Activated naive CD4-positive, alpha-beta T cell treated with anti-CD3 and anti-CD28 coated beads, Interleukin-2, amount 50 U/mL, for 24 hours (primary cell): ENCODE results near the gene ANGEL2.

Experiments used
- H3K27ac Mint-ChIP-seq: one replicate; pipeline ENCODE4 v1.8.0; 2021; ENCODE audit warnings: mild to moderate bottlenecking, mixed read lengths
- H3K27me3 Mint-ChIP-seq: one replicate; pipeline ENCODE4 v1.8.0; 2021; ENCODE audit warnings: mixed read lengths
- H3K36me3 Mint-ChIP-seq: one replicate; pipeline ENCODE4 v1.8.0; 2021; ENCODE audit warnings: mixed read lengths
- H3K4me1 Mint-ChIP-seq: one replicate; pipeline ENCODE4 v1.8.0; 2021; ENCODE audit warnings: mixed read lengths
- H3K4me3 Mint-ChIP-seq: one replicate; pipeline ENCODE4 v1.8.0; 2021; ENCODE audit warnings: mild to moderate bottlenecking, mixed read lengths
- H3K9me3 Mint-ChIP-seq: one replicate; pipeline ENCODE4 v1.8.0; 2021; ENCODE audit warnings: mixed read lengths

The ANGEL2 gene

GRCh38 chr1:212952641-212952976, 63.1 kb downstream of the ANGEL2 start:
- Mint-ChIP-seq H3K9me3 (no peaks in the 10 kb centered on the region), H3K4me1 (peaks cover 11% of the 10 kb centered on the region), H3K36me3 (no peaks in the 10 kb centered on the region), H3K27me3 (peaks cover 35% of the 10 kb centered on the region), H3K27ac (no peak overlapping the region), H3K4me3 (no peak overlapping the region)

DNA sequence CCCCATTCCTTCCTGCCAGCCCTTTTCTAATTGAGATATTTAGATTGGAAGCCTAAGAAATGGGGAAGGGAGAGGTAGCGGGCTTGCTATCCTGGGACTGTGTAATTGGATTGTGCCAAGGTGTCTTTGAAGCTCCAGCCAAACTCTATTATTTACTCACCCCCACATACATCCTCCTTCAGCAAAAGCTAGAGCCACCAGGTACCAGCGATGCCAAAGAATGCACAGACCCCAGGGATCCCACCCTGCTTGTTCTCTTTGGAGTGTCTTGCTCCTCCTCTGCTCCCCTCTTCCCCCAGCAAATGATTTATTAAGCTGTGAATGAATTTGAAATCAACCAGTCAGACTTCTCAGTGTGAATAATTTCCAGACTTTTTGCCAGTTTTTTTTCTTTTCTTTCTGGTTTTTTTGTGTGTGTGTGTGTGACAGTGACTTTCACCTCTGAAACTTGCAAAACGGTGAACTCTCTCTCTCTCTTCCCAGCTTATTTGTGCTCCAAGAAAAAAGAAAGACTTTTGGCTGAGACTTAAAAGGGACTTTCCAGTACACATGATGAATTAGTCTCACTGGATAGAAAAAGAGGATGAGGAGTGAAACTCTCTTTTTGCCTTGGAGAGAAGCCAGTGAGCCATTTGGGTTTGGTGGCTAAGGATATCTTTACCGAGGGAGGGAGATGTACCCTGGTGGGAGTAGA, 63.6 kb downstream of the ANGEL2 start:
- Mint-ChIP-seq H3K27ac (no peak overlapping the region), H3K27me3 (peaks cover 35% of the 10 kb centered on the region), H3K9me3 (no peaks in the 10 kb centered on the region)

DNA sequence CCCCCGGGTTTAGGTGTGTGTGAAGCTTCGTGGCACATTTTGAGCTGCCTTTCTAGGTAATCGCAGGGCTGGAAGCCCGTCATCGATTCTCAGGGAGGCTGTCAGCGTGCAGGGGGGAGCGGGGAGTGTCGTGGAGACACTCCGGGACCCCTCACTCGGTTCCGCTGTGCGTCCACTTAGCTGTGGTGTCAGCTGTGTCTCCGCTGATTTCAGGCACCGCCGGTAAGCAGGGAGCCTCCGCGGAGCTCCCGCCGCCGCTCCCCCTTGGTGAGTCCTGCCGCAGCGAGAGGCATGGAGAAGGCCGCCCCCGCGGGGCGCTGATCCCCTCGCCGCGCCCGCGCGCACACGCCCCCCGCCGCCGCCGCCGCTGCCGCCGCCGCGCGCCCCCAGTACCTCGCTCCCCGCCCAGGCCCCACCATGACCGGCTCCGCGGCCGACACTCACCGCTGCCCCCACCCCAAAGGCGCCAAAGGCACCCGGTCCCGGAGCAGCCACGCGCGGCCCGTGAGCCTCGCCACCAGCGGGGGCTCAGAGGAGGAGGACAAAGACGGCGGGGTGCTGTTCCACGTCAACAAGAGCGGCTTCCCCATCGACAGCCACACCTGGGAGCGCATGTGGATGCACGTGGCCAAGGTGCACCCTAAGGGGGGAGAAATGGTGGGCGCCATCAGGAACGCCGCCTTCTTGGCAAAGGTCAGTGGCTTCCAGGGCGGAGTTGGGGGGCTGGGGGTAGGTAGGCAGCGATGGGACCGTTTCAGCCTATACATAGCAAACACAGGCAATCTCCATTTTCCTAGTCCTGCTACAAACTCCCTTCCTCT, 64.3 kb downstream of the ANGEL2 start:
- Mint-ChIP-seq H3K36me3 (no peaks in the 10 kb centered on the region), H3K9me3 (no peaks in the 10 kb centered on the region), H3K4me1 (peaks cover 11% of the 10 kb centered on the region), H3K27me3 (peaks cover 33% of the 10 kb centered on the region), H3K4me3 (peak overlapping the region; percentile 78), H3K27ac (no peak overlapping the region)

More for the DNA sequence above, 63.6 kb downstream of the ANGEL2 start:
- no peaks in the 10 kb centered on the region for H3K36me3 Mint-ChIP-seq
- H3K4me1 Mint-ChIP-seq: peaks cover 11% of the 10 kb centered on the region
- peak overlapping the region; percentile 67 for H3K4me3 Mint-ChIP-seq

DNA sequence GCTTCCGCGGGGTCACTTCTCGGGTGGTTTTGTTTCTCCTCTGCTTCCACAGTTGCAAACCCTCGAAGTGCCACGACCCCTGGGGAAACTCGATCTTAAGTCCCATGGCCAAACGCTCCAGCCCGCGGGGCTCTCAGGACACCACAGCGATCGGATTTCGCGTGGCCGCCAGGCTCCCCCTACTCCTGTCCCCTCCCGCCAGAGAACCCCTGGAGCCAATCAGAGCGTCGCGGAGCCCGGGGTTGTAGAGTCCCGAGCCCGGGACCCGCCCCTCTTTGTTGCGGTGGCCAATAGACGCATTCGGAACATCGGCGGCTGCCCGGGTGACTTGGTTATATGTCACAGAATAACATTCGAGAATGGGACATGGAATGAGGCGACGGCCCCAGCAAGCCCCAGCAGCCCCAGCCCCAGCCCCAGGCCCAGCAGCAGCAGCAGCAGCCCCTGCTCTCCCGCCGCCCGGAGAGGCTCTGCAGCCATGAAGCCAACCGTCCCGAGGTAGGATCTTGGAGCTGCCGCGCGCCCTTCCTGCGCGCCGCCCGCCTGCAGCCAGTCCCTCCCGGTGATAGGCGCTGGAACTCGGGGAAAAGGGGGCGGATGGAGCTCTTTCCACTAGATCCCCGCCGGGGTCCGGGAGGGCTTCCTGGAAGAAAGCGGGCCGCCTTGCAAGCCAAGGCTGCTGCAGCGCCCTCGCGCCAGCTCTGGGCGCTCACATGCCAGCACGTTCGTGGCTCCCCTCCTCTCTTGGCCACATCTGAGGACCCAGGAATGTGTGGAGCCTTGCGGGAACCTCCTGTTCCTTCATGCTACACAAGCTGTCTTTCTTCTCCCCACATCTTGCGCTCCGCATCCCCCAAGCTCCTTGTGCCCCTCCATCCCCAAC, 65.2 kb downstream of the ANGEL2 start, which contains the start of gene VASH2:
Gene VASH2 (plus strand): TSS at position 299 of the 883 bp plus-strand sequence. CDS start 1,002 bp downstream, outside the sequence.
- Mint-ChIP-seq H3K36me3 (no peaks in the 10 kb centered on the region), H3K9me3 (no peaks in the 10 kb centered on the region), H3K27me3 (peaks cover 31% of the 10 kb centered on the region), H3K27ac (no peak within 1 kb of the TSS), H3K4me1 (peaks cover 11% of the 10 kb centered on the region), H3K4me3 (peak within 1 kb of the TSS; percentile 78)

DNA sequence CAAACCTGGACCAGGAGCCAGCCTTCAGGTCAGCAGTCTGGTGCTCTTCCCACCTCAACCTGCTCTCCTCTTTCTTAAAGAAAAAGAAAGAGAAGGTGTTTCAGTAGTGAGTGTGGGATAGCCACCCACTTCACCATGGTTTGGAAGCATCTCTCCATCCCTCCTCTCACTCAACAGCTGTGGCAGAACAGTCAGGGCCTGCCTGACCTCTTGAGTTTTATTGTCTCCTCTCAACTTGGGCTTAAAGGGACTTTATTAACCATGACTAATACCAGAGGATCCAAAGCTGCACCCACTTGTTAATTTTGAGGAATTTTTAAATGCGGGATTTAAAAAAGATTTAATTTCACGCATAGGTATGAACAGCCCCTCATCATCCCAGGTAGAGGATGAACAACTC, 65.9 kb downstream of the ANGEL2 start:
- H3K4me3 Mint-ChIP-seq: peak overlapping the region; percentile 78
- H3K27me3 Mint-ChIP-seq: peaks cover 31% of the 10 kb centered on the region
- H3K36me3 Mint-ChIP-seq: no peaks in the 10 kb centered on the region
- no peaks in the 10 kb centered on the region for H3K9me3 Mint-ChIP-seq
- peaks cover 11% of the 10 kb centered on the region for H3K4me1 Mint-ChIP-seq
- no peak overlapping the region for H3K27ac Mint-ChIP-seq

GRCh38 chr1:212946872-212947271, 68.8 kb downstream of the ANGEL2 start:
- Mint-ChIP-seq H3K36me3 (no peaks in the 10 kb centered on the region), H3K27me3 (peaks cover 13% of the 10 kb centered on the region), H3K27ac (no peak overlapping the region), H3K4me1 (peaks cover 7% of the 10 kb centered on the region), H3K4me3 (no peak overlapping the region), H3K9me3 (no peaks in the 10 kb centered on the region)

DNA sequence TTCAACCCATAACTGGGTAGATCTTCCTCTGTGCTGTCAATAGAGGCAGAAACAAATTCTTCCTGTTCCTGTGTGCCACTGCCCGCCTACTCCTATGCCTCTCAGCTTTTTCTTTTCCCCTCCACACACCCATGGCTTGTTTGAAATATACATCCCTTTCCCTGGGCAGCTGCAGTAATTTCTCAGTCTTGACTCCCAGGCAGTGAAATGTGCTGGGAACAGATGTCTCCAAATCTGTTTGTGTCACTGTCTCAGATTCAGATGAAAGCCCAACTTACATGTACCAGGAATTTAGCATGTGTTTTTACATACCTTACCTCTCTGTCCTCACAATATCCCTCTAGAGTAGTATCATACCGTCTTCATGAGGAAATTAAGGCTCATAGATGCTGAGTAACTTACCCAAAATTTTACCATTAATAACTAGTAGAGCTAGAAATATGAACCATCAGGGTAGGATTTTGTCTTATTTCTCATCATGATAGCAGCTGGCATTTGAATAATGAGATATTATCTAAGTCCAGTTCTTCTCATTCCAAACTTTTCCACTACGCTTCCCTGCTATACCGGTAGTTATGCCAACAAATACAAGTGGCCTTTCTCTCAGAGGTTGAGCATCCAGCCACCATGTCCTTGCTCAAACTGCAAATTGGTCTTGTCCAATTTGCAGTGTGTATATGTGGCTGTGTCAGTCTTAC, 70.1 kb downstream of the ANGEL2 start:
- peaks cover 3% of the 10 kb centered on the region for H3K36me3 Mint-ChIP-seq
- no peak overlapping the region for H3K27ac Mint-ChIP-seq
- H3K4me1 Mint-ChIP-seq: peaks cover 4% of the 10 kb centered on the region
- peaks cover 13% of the 10 kb centered on the region for H3K27me3 Mint-ChIP-seq
- H3K9me3 Mint-ChIP-seq: peaks cover 7% of the 10 kb centered on the region
- H3K4me3 Mint-ChIP-seq: no peak overlapping the region

DNA sequence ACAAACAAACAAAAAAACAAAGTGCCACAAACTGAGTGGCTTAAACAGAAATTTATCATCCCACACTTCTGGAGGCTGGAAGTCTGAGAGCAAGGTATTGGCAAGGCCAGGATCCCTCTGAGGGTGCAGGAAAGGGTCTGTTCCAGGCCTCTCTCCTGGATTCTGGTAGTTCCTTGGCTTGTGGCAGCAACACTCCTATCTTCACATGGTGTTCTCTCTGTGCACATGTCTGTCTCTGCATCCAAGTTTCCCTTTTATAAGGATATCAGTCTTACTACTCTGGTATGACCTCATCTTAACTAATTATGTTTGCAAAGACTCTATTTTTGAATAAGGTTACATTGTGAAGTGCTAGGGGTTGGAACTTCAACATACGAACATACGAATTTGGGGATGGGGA, 70.6 kb downstream of the ANGEL2 start:
- H3K27me3 Mint-ChIP-seq: peaks cover 12% of the 10 kb centered on the region
- H3K4me1 Mint-ChIP-seq: peaks cover under 1% of the 10 kb centered on the region
- no peak overlapping the region for H3K4me3 Mint-ChIP-seq
- H3K9me3 Mint-ChIP-seq: peaks cover 9% of the 10 kb centered on the region
- H3K27ac Mint-ChIP-seq: no peak overlapping the region
- peaks cover 6% of the 10 kb centered on the region for H3K36me3 Mint-ChIP-seq

GRCh38 chr1:212944229-212944901, 71.3 kb downstream of the ANGEL2 start:
- Mint-ChIP-seq H3K9me3 (peaks cover 13% of the 10 kb centered on the region), H3K4me3 (no peak overlapping the region), H3K36me3 (peaks cover 8% of the 10 kb centered on the region), H3K4me1 (no peaks in the 10 kb centered on the region), H3K27me3 (peaks cover 8% of the 10 kb centered on the region), H3K27ac (no peak overlapping the region)

- Mint-ChIP-seq H3K27ac (no peak overlapping the region), H3K36me3 (peaks cover 8% of the 10 kb centered on the region), H3K27me3 (peaks cover 4% of the 10 kb centered on the region), H3K4me3 (no peak overlapping the region), H3K4me1 (no peaks in the 10 kb centered on the region), H3K9me3 (peaks cover 13% of the 10 kb centered on the region)
Observed at GRCh38 chr1:212943393-212943710, 72.3 kb downstream of the ANGEL2 start.

- Mint-ChIP-seq H3K4me1 (no peaks in the 10 kb centered on the region), H3K36me3 (peaks cover 8% of the 10 kb centered on the region), H3K27ac (no peak overlapping the region), H3K4me3 (no peak overlapping the region), H3K9me3 (peaks cover 13% of the 10 kb centered on the region), H3K27me3 (peaks cover 4% of the 10 kb centered on the region)
Observed at GRCh38 chr1:212942679-212943392, 72.8 kb downstream of the ANGEL2 start.
